MG63 (cell line): ENCODE data around the gene NLGN4Y. TPM values are rescaled to one million over a fixed set of nuclear protein-coding genes. Genes with fewer than 3 reads are reported as not detected.
"Not testable (repeated sequence)": the region's sequence is repeated elsewhere in the genome, so short reads cannot be mapped to it uniquely, and the experiment has no call there.

Experiments
- DNase-seq: peaks from one replicate; pipeline ENCODE4 v3.0.0-alpha.2; 2020
- H3K27me3 ChIP-seq: fragments of 250-450 bp; sonication (Bioruptor Pico); 2 replicates; pipeline ENCODE4 v1.5.1; 2020; ENCODE audit warnings: mild to moderate bottlenecking, moderate library complexity
- H3K36me3 ChIP-seq: fragments of 250-450 bp; sonication (Bioruptor Pico); 2 replicates; pipeline ENCODE4 v1.5.1; 2020; ENCODE audit warnings: mild to moderate bottlenecking, moderate library complexity
- H3K4me3 ChIP-seq: fragments of 250-450 bp; sonication (Bioruptor Pico); 2 replicates; pipeline ENCODE4 v1.5.1; 2020; ENCODE audit warnings: mild to moderate bottlenecking, moderate library complexity
- H3K9me3 ChIP-seq: fragments of 250-450 bp; sonication (Bioruptor Pico); 2 replicates; pipeline ENCODE4 v1.5.1; 2020; ENCODE audit warnings: mild to moderate bottlenecking, moderate library complexity
- total RNA-seq: library from RNA; depleted of rRNA; stranded (reverse); fragments of >200 nt; shearing (Covaris generic); gene quantifications from 2 replicates; pipeline ENCODE4 v1.2.3, GENCODE V29; 2014; ENCODE audit warnings: low replicate concordance

Gene NLGN4Y
- total RNA-seq, 1 experiment from 2014 or later: 8.1 TPM

GRCh38 chrY:14801096-14801495 lies 276.8 kb downstream of the NLGN4Y start:
- no peaks in the 10 kb centered on the region for H3K9me3 ChIP-seq

GRCh38 chrY:14802125-14802524 lies 277.8 kb downstream of the NLGN4Y start:
- Histone ChIP-seq H3K27me3 (no peaks in the 10 kb centered on the region), H3K9me3 (no peaks in the 10 kb centered on the region), H3K36me3 (no peaks in the 10 kb centered on the region), H3K4me3 (no peak overlapping the region)
- no peak for DNase-seq

More at GRCh38 chrY:14801096-14801495, 276.8 kb downstream of the NLGN4Y start:
- Histone ChIP-seq H3K36me3 (no peaks in the 10 kb centered on the region), H3K27me3 (no peaks in the 10 kb centered on the region), H3K4me3 (no peak overlapping the region)
- DNase-seq: no peak

GRCh38 chrY:14804041-14804440 lies 279.7 kb downstream of the NLGN4Y start:
- no peaks in the 10 kb centered on the region for H3K36me3 ChIP-seq
- DNase-seq: no peak
- no peak overlapping the region for H3K4me3 ChIP-seq

GRCh38 chrY:14818452-14818851 lies 294.1 kb downstream of the NLGN4Y start:
- Histone ChIP-seq H3K36me3 (no peaks in the 10 kb centered on the region), H3K27me3 (no peaks in the 10 kb centered on the region), H3K4me3 (no peak overlapping the region), H3K9me3 (no peaks in the 10 kb centered on the region)
- no peak for DNase-seq

More at GRCh38 chrY:14804041-14804440, 279.7 kb downstream of the NLGN4Y start:
- H3K27me3 ChIP-seq: no peaks in the 10 kb centered on the region
- H3K9me3 ChIP-seq: no peaks in the 10 kb centered on the region

- DNase-seq: no peak
- no peak overlapping the region for H3K4me3 ChIP-seq
- no peaks in the 10 kb centered on the region for H3K27me3 ChIP-seq
- no peaks in the 10 kb centered on the region for H3K9me3 ChIP-seq
- no peaks in the 10 kb centered on the region for H3K36me3 ChIP-seq
Measured at GRCh38 chrY:14822201-14822600, 297.9 kb downstream of the NLGN4Y start.

GRCh38 chrY:14822906-14823305 lies 298.6 kb downstream of the NLGN4Y start:
- H3K9me3 ChIP-seq: no peaks in the 10 kb centered on the region
- no peak for DNase-seq
- no peaks in the 10 kb centered on the region for H3K27me3 ChIP-seq
- H3K36me3 ChIP-seq: no peaks in the 10 kb centered on the region
- no peak overlapping the region for H3K4me3 ChIP-seq

GRCh38 chrY:14824583-14824982 lies 300.3 kb downstream of the NLGN4Y start:
- Histone ChIP-seq H3K4me3 (no peak overlapping the region), H3K9me3 (no peaks in the 10 kb centered on the region), H3K36me3 (no peaks in the 10 kb centered on the region), H3K27me3 (no peaks in the 10 kb centered on the region)
- DNase-seq: no peak

GRCh38 chrY:14825728-14826127 lies 301.4 kb downstream of the NLGN4Y start:
- Histone ChIP-seq H3K4me3 (no peak overlapping the region), H3K27me3 (no peaks in the 10 kb centered on the region), H3K36me3 (no peaks in the 10 kb centered on the region), H3K9me3 (no peaks in the 10 kb centered on the region)
- no peak for DNase-seq

GRCh38 chrY:14828531-14828930 lies 304.2 kb downstream of the NLGN4Y start:
- no peaks in the 10 kb centered on the region for H3K36me3 ChIP-seq
- no peaks in the 10 kb centered on the region for H3K9me3 ChIP-seq
- H3K27me3 ChIP-seq: no peaks in the 10 kb centered on the region
- peak; percentile 14 for DNase-seq
- no peak overlapping the region for H3K4me3 ChIP-seq

GRCh38 chrY:14829366-14829885 lies 305.1 kb downstream of the NLGN4Y start:
- Histone ChIP-seq H3K9me3 (no peaks in the 10 kb centered on the region), H3K27me3 (no peaks in the 10 kb centered on the region), H3K4me3 (no peak overlapping the region), H3K36me3 (no peaks in the 10 kb centered on the region)
- no peak for DNase-seq

GRCh38 chrY:14834103-14835060 lies 310.1 kb downstream of the NLGN4Y start:
- Histone ChIP-seq H3K27me3 (no peaks in the 10 kb centered on the region), H3K4me3 (no peak overlapping the region), H3K36me3 (no peaks in the 10 kb centered on the region), H3K9me3 (no peaks in the 10 kb centered on the region)
- DNase-seq: peak; percentile 32

- Histone ChIP-seq H3K36me3 (no peaks in the 10 kb centered on the region), H3K9me3 (no peaks in the 10 kb centered on the region), H3K27me3 (no peaks in the 10 kb centered on the region), H3K4me3 (no peak overlapping the region)
- no peak for DNase-seq
Measured at GRCh38 chrY:14837466-14837865, 313.1 kb downstream of the NLGN4Y start.

- no peak for DNase-seq
- H3K27me3 ChIP-seq: no peaks in the 10 kb centered on the region
- H3K9me3 ChIP-seq: no peaks in the 10 kb centered on the region
- H3K4me3 ChIP-seq: no peak overlapping the region
- no peaks in the 10 kb centered on the region for H3K36me3 ChIP-seq
Measured at GRCh38 chrY:14850734-14851133, 326.4 kb downstream of the NLGN4Y start.

- Histone ChIP-seq H3K27me3 (no peaks in the 10 kb centered on the region), H3K4me3 (no peak overlapping the region), H3K36me3 (no peaks in the 10 kb centered on the region), H3K9me3 (no peaks in the 10 kb centered on the region)
- no peak for DNase-seq
Measured at GRCh38 chrY:14860448-14860847, 336.1 kb downstream of the NLGN4Y start.

GRCh38 chrY:14861033-14861432 lies 336.7 kb downstream of the NLGN4Y start:
- not testable (repeated sequence) for DNase-seq, H3K27me3 ChIP-seq, H3K36me3 ChIP-seq, H3K9me3 ChIP-seq, H3K4me3 ChIP-seq

- Histone ChIP-seq H3K9me3 (no peaks in the 10 kb centered on the region), H3K36me3 (no peaks in the 10 kb centered on the region), H3K27me3 (no peaks in the 10 kb centered on the region), H3K4me3 (no peak overlapping the region)
- no peak for DNase-seq
Measured at GRCh38 chrY:14871971-14872370, 347.6 kb downstream of the NLGN4Y start.
